Measurements from ENCODE around the gene PDZK1. TPM values are rescaled to one million over a fixed set of nuclear protein-coding genes. Genes with fewer than 3 reads are reported as not detected.
"Not testable (repeated sequence)": the region's sequence is repeated elsewhere in the genome, so short reads cannot be mapped to it uniquely, and the experiment has no call there.

Gene PDZK1
- total RNA-seq, result under 1 TPM in 1 of 2 experiments, not detected in 1; 0.21 TPM

DNA sequence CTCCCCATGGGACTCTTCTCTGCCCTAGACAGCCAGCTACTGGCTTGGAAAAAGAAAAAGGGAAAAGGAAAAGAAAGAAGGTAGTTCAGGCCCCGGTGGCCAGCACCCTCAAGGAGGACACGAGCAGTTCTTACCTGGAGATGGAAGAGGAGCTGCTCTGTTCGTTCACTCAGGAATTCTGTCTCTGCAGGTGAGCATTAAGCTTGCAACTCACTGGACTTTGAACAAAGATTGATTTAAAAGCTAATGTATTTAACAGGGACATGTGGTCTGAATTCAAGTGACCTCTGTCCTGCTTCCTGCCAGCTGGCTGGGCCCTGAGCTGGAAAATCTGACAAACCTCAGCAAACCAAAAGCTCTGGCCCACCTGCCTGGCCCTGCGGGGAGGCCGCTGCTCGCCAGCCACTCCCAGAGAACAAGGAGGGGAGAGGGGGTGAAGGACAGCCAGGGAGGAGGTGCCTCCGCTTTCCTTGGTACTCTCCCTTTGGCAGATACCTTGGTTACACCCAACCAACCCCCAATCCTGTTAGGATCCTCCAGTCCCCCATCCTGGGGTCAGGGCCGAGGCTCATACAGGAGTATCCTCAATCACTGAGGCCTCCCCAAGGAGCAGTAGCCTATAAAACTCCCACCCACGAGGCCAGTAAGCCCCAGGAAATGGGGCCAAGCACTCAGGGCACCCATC, at the start of gene PDZK1:
PDZK1 (minus strand) TSS at position 186 of the 685 bp plus-strand sequence. CDS start 19,347 bp downstream, outside the sequence.
- ChIA-PET POLR2A (no interaction called here), CTCF (no interaction called here)

- POLR2A ChIA-PET, result no interaction called here
- CTCF ChIA-PET, result no interaction called here
Measured at GRCh38 chr1:145751491-145752037, 44.4 kb upstream of the PDZK1 start.

DNA sequence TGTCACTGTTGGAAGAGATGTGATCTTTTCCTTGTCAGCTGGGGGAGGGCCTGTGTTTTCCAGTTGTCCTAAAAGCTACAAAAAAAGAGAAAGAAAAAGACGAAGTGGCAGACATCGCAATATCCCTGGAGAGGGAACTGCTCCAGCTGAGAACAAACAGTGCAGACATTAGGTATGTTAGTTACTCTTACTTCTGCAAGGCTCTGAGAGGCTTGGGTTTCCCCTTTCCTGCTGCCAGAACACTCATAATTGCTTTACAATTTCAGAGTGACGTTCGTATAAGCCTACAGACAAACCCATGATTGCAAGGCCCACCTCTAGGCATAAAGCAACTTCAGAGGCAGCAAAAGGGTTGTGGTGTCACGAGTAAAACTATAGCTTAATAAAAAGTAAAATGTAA, 43.3 kb upstream of the PDZK1 start:
- ChIA-PET CTCF (no interaction called here), POLR2A (no interaction called here)

- ChIA-PET POLR2A (no interaction called here), CTCF (no interaction called here)
Measured at GRCh38 chr1:145747398-145748247, 40.5 kb upstream of the PDZK1 start.

DNA sequence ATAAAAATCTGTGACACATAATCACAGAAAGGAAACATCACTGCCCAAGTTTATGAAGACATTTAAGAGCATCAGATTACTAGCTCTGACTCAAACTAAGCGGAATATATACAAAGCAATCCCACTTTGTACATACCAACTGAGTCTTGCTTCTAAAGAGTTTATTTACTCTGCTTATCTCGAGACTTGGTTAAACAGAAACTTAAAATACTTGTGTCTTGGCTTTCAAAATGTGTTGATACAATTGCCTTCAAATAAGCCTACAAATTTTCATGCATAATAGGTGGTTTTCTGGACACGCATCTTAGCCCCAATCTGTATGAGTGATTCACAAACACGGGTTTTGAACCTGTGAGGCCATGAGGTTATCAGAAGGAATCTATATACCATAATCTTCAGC, 33.1 kb upstream of the PDZK1 start:
- CTCF ChIA-PET, result no interaction called here
- POLR2A ChIA-PET, result no interaction called here

DNA sequence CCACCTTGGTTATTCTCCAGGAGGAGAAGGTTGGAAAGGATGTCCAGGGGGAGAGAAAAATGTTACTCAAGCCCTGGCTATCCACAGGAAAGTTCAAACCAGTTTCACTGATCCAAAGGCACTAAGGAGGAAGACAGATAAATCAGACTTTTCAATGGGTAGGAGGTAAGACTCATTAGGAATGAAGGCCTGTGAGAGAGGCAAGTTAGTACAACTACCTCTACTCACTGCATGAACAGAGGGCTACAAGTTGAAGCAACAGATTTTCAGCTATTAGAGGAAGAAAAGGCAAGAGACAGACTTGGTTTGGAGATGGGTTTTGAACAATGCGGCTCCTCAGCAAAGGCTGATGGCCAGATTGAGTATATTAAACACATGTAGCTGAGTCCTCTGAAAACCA, 29.0 kb upstream of the PDZK1 start:
- POLR2A ChIA-PET, result no interaction called here
- CTCF ChIA-PET, result no interaction called here

DNA sequence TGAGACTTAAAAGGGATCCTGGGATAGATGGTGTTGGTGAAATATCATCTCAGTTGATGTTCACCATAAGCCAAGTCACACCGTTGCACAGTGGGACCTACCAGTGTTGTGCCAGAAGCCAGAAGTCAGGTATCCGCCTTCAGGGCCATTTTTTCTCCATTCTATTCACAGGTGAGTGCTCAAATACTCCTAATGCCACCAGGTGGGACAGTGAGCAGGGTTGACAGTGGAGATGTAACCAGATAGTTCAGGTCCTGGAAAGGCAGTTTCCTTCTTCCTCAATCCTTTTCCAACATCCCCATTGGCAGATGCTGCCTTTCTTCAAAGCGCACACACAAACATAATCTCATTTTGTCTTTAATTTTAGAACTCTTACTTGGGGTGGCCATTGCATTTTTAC, 23.7 kb upstream of the PDZK1 start:
- ChIA-PET CTCF (interaction anchor here (0.8 kb wide), 1 partner anchor 11 kb away, joined by 3 read pairs; no protein-coding TSS in a partner anchor), POLR2A (no interaction called here)

GRCh38 chr1:145730467-145730866, 23.3 kb upstream of the PDZK1 start:
- ChIA-PET CTCF (interaction anchor here (0.8 kb wide), 1 partner anchor 10 kb away, joined by 3 read pairs; no protein-coding TSS in a partner anchor), POLR2A (no interaction called here)

GRCh38 chr1:145729666-145730436, 22.7 kb upstream of the PDZK1 start:
- ChIA-PET CTCF (interaction anchor here (0.8 kb wide), 1 partner anchor 10 kb away, joined by 3 read pairs; no protein-coding TSS in a partner anchor), POLR2A (no interaction called here)

DNA sequence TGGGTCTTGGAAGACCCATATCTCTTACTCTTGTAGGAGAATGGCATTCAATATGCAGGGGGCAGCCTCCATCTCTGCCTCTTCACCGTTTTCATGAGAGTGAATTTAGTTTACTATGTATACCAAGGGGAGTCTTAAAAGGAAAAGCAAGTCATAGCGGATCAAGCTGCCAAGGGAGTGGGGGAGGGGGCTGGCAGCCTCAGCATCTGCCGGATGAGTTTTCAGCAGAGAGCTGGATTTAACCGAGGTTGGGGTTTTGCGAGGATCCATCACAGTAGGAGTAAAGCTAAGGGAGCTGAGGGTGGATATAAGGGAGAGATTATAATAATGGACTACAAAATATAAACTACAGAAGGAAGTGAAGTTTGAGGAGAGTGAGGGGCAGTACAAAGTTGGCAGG, 22.0 kb upstream of the PDZK1 start:
- ChIA-PET CTCF (no interaction called here), POLR2A (no interaction called here)

GRCh38 chr1:145726193-145726592, 19.0 kb upstream of the PDZK1 start:
- POLR2A ChIA-PET, CTCF ChIA-PET: not testable (repeated sequence)

GRCh38 chr1:145720878-145721671, 13.9 kb upstream of the PDZK1 start:
- POLR2A ChIA-PET, result no interaction called here
- CTCF ChIA-PET, result interaction anchor here (0.6 to 2.5 kb wide), 9 partner anchors 9 to 256 kb away, joined by 3 to 9 read pairs (median 3); no protein-coding TSS in a partner anchor

DNA sequence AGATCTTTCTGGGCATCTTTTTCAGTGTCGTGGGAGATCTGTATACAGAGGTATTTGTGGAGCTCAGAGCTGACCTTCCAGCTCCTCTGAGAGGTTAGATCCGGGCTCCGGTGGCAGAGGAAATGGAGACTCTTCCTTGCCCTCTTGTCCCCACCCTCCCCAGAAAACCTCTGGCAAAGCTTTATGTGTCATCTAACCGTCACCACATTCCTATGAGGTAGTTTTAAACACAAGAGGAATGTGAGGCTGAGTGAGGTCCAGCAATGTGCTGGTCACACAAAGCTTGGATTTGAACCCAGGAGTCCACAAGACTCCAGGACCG, 13.3 kb upstream of the PDZK1 start:
- POLR2A ChIA-PET, result no interaction called here
- CTCF ChIA-PET, result interaction anchor here (0.6 to 2.5 kb wide), 7 partner anchors 8 to 255 kb away, joined by 3 to 9 read pairs (median 3); no protein-coding TSS in a partner anchor

DNA sequence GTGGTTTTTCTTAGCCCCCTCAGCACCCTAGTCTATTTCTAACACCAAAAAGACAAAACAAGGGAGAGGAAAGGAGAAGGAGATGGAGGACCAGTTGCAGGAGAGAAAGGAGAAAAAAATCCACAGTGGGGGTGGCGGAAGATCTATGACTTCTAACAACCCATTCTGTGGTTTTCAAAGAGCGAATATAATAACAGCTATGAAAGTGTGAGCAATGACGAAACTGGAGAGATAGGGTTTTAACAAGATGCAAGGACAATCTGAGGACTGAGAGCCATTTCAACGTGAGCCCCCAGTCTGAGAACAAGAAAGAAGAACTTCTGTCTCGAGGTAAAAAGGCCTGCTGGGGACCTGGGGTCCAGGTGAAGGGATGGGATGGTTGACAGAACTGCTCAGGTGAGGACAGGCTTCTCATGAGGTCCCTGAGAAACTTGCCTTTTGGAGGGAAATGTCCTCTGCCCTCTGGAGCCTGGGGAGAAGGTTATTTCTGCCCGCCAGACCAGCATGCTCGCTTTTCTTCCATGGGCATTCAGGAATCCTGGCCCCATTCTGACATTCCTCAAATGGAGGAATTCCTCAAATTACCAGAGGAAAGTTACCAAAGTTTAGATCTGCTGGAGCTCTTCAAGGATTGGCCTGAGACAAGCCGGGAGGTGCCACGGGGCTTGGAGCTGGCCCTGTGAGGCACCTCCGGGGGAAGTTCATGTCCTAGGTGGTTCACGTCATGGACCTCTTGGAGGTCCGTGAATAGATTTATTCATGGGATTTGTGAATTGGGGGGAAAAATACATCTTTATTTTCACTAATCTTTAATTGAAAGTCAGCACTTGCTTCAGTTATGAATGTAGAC, 12.3 kb upstream of the PDZK1 start, which contains the start of gene CD160:
CD160 (plus strand) TSS at position 270 of the 850 bp plus-strand sequence. CDS start 8,829 bp downstream, outside the sequence.
- ChIA-PET CTCF (interaction anchor here (1.6 to 2.5 kb wide), 2 partner anchors 7 to 11 kb away, joined by 3 to 9 read pairs; no protein-coding TSS in a partner anchor), POLR2A (interaction anchor here (0.6 kb wide), 1 partner anchor 13 kb away, joined by 3 read pairs; no protein-coding TSS in a partner anchor)

DNA sequence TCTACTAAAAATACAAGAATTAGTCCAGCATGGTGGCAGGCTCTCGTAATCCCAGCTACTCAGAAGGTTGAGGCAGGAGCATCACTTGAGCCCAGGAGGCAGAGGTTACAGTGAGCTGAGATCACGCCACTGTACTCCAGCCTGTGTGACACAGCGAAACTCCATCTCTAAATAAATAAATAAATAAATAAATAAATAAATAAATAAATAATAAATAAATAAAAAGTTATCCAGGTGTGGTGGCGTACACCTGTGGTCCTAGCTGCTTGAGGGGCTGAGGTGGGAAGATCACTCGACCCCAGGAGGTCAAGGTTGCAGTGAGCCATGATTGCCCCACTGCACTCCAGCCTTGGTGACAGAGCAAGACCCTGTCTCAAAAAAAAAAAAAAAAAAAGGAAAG, 11.3 kb upstream of the PDZK1 start:
- POLR2A ChIA-PET, result not testable (repeated sequence)
- CTCF ChIA-PET, result interaction anchor here (0.7 kb wide), 1 partner anchor 280 kb away, joined by 5 read pairs; no protein-coding TSS in a partner anchor

GRCh38 chr1:145717833-145718232, 10.7 kb upstream of the PDZK1 start:
- POLR2A ChIA-PET, result no interaction called here

DNA sequence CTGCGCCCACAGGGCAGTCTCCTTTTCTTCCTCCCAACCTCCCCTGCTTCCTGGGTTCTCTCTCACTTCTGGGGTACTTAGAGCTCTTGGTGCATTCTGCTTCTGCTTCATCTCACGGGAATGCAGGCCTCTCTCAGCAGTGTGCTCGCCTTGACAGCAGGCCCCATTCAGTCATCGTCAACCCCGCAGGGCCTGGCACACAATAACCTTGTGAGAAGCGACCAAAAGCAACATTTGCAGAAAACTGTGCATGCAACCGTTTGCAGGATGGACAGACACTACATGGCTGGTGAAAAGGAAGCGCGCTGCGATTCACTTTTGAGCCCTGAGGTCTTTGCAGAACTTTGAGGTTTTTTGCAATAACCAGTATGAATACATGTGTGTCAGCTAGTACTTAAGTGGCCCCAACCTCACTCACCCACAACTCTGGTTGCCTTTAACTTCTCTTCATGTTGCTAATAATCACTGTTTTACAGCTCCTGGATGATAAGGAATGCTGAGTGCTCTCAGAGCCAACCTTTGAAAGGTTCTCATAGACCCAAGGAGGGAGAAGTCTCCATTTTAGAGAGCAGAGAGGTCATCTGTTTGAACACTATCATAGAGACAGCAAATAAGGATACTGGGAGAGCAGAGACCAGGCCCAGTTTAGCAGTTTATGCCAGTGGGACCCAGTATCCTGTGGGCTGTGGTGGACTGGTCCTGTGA, 9.6 kb upstream of the PDZK1 start:
- CTCF ChIA-PET, result no interaction called here

More at GRCh38 chr1:145717833-145718232, 10.7 kb upstream of the PDZK1 start:
- CTCF ChIA-PET, result no interaction called here

More for the DNA sequence above, 9.6 kb upstream of the PDZK1 start:
- POLR2A ChIA-PET, result no interaction called here
